GM18508 (cell line): ENCODE data around the gene MLC1.

ENCODE experiments used
- ATAC-seq: cut with Tn5 transposase; IDR thresholded peaks from one replicate; pipeline ENCODE4 v1.9.1; 2021; ENCODE audit warnings: moderate number of reproducible peaks; ENCODE audit not compliant: insufficient read depth, unreplicated experiment

MLC1 gene

DNA sequence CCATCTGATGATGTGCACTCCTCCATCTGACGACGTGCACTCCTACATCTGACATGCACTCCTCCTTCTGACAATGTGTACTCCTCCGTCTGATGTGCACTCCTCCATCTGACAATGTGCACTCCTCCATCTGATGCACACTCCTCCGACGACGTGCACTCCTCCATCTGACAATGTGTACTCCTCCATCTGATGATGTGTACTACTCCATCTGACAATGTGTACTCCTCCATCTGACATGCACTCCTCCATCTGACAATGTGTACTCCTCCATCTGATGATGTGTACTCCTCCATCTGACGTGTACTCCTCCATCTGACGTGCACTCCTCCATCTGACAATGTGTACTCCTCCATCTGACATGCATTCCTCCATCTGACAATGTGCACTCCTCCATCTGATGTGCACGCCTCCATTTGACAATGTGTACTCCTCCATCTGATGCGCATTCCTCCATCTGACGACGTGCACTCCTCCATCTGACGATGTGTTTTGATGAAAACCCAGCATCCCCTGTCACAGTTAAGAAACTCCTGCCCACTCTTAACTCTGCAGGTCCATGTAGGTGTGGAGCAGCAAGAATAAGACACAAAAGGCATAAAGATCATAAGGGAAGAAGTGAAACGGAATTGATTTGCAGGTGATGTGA is 62.9 kb downstream of the MLC1 start:
- no peak for ATAC-seq

DNA sequence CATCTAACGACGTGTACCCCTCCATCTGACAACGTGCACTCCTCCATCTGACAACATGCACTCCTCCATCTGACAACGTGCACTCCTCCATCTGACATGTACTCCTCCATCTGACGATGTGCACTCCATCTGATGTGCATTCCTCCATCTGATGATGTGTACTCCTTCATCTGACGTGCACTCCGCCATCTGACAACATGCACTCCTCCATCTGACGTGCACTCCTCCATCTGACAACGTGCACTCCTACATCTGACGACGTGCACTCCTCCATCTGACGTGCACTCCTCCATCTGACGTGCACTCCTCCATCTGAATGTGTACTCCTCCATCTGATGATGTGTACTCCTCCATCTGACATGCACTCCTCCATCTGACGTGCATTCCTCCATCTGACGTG is 64.6 kb downstream of the MLC1 start:
- ATAC-seq, result no peak

DNA sequence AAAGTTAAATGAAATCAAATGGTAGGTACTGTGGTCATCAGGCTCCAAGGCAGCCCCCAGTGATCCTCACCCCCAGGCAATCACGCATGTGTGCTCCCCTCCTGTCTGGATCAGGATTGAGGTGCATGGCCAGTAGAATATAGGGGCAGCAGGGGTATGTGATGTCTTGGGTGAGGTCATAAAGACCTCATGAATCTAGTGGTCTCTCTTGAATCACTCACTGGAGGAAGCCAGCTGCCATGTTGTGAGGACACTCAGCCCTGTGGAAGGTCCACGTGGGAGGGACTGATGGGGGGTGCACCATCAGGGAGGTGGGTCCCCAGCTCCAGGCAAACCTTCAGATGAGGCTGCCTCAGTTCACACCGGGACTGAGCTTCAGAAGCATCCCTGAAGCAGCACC is 65.9 kb downstream of the MLC1 start:
- ATAC-seq, result no peak

DNA sequence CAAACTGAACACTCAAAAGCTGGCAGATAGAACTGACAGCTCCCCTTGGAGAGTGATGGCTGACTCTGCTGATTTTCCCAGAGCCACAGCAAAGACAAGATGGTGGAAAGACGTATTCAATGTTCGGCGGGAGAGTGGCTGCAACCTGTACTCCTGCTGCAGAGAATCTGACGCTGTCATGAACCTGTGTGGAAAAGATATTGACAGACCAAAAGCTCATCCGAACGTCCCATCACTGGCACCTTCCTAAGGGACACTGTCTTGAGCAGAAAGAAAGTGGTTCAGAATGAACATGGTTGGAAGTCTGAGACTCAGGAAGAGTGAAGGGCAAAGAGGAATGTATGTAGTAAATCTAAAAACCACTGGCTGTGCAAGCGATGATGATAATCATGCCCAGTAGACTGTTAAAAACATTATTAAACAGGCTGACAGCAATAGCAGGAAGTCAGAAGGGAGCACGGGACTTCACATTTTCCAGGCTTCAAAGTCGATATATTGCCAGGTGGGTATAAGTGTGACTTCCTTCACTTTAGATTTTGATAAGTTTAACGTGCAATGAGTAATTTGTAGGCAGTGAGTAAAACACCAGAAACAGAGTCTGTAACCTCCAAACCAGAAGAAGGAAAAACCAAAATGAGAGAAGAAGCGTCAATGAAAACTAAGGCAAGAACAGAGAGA is 66.5 kb downstream of the MLC1 start:
- ATAC-seq, result no peak

DNA sequence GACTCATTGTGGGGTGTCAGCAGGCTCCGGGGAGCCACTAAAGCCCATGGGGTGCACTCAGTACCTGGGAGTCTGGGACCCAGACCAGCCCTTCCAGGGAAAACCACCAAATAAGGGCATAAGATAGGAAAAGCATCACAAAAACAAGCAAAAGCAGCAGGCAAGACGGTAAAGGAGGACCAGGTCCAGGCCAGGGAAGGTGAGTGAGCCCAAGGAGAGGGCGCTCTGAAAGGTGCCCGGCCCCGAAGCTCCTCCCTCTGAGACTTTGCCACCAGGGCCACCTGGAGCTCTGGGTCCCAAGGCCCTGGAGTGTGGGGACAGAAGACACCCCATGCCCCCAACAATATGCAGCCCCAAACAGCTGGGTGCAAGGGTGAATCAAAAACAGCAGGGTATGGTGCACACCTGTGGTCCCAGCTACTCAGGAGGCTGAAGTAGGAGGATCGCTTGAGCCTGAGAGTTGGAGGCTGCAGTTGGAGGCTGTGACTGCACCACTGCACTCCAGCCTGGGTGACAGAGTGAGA is 67.5 kb downstream of the MLC1 start:
- ATAC-seq, result no peak

DNA sequence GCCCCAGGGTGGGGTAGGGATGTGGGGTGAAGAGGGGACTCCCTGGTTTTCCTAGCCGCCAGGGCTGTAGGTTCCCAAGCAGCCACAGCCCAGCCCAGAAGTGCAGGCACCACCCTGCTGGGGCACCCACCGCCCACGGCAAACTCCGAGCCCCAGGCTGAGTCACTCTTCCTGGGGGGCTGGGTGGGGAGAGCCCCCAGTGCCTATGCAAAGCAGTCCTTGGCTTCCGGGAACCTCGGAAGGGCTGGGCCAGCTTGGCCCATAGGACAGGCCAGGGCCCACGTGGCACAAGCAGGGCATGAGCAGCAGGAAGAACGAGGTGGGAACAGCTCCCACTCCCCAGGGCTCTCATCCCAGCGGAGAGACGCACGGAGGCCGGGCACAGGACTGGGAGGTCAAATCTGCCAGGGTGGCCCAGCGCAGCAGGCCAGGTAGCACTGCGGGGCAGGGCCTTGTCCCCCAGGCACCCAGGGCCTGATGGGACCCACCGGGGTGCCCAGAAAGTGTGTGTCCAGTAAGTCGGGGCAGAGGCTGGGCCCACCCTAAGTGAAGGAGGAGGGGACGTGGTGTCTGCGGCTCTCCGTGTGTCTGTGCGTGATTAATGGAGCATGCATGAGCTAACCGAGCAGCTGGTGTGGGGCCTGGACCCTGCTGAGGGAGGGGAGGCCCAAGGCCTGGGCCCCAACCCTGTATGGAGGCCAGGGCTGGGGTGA is 68.1 kb downstream of the MLC1 start:
- no peak for ATAC-seq

DNA sequence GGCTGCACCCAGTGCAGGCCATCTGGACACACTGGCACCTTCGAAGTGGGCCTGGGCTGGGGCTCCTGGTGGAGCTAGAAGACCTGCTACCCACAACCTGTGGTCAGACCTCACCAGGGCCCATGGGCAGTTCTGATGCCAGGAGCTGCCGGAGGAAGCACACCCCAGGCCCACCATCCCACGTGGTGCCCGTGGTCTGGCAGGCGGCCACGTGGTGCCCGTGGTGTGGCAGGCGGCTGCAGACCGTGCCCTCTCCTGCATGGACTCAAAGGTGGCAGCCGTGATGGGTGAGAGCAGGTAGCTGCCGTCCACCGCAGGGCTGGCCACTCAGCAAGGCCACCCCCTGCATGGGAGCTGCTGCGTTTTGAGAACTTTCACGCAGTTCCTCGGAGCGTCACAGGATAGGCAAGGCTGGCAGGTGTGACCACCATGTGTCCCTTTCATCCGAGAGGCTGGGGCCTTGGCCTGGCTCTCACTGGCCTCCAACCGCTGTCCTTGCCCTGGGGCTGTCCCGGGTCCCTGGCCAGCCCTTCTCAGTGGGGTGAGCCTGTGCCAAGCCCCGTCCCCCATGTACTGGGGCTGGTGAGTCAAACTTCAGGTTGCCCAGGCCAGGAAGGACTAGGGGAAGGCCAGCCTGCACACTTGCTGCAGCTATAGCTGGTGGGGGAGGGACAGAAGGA is 68.8 kb downstream of the MLC1 start:
- no peak for ATAC-seq

DNA sequence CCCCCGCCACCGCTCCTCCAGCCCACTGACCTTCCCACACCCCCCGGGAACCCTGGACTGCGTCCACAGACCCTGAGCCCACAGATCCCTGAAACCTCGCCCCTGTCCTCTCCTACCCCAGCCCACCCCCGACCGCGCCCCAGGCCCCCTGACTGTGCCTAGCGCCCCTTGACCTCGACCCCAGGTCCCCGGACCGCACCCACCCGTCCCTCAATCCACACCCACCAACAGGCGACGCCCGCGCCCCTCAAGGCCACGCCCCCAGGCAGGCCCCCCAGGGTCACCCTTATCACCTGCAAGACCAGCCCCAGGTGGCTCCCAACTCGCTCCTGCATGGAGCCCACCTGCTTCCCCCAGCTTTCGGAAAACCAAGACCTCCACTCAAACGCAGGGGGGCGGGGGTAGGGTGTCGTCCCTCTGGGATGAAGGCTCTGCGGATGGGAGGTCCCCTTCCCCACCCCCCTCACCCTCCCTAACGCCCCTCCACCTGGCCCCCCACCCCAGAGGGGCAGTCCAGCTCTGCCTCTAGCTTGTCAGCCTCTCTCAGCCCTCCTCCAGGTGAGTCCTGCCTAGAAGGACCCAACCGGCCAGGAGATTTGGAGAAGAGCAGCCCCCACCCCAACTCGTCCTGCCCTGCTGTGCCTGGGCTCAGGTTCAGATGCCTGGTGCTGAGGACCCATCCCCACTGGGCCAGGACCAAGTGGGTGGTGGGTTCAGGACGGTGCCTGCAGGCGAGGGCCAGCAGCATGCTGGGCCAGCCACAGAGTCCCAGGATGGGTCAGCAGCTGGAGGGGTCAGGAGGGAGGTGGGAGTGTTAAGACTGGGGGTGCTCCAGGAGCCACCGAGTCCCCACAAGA is 69.5 kb downstream of the MLC1 start:
- ATAC-seq, result no peak

DNA sequence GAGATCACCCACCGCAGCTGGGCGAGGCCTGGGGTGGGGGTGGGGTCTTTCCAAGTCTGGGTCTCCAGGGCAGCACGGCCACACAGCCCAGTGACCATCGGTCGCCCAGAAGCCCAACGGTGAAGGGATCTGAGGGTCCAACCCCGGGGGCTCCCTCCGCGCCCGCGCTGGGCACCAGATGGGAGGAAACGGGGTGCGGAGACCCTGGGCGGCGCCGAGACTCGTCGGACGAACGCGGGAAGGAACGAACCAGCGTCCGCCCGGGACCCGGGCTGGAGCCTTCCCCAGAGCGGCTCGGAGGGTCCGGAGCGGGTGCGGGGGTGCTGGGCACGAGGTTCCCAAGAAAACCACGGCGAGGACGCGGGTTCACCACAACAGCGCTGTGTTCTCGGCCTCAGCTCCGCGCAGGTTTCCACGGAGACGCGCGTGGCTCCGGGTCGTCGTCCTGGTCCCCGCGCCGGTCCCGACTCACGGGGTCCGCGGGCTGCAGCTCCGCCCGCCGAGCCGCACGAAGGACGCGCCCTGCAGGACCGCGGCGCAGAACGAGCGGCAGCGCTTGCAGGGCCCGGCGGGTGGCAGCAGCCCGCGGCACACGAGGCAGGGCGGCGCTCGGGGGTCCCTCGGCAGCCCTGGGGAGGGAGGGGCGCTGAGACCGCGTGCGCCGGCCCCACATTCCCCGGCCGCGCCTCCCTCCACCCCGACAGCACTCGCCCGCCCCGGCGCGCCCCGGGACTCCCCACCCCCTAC is 70.4 kb downstream of the MLC1 start:
- no peak for ATAC-seq

DNA sequence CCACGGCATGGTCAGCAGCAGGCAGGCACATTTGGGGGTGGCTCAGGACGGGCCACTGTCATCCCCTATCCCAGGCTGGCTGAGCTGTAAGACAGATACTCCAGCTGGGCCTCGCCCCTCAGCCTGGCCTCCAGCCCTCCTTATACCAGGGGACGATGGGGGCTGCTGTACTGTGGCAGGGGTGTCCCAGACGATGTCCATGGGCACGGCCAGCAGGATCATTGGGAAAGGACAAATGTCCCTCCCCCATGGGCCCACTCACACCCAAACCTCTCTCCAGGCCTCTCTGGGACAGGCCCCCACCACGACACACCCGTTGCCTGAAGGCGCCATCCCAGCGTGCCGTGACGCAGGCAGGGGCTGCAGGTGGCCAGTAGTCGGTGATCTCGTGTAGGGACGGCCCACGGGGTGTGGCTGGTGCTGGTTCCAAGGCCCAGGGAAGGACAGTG is 71.1 kb downstream of the MLC1 start:
- ATAC-seq, result no peak

DNA sequence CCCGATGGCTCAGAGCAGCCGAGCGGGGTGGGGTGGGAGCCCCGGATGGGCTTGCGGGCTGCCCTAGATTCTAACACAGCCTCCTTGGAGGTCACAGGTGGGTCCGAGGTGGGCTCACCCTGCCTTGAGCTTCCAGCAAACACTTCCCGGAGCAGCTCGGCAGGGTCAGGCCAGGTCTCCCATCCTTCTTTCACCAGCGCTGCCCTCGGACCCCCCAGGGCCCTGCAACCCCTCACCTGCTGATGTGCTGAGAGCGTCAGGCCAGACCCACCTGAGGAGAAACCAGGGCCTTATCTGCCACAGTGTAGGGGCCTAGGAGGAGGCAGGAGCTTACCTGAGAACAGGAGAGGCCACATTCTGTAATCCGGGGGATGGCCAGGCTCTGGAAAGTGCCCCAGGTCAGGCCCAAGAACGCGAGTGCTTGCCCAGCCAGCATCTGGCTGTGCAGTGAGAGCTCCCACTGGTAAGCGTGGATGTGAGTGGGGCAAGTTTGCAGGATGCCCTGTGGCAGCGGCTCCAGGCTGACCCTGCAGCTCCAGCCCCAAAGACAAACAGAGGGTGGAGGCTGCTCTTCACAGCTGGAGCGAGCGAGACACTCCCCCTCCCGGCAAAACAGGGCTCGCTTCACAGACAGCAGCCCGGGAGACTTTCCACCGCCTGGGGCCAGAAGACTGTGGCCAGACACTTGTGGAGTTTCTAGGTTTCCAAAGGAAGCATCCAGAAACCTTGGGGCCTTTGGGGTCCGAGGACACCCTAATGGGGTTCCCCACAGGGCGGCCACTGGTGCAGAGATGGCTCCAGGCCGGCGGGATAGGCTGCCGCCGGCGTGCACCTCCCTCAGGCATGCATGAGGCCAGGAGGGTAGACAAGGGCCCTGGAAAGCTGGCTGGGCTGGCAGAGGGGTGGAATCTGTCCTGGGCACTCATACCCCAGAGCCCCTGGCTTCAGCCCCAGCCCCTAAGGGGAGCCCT is 72.7 kb downstream of the MLC1 start, which contains the start of gene IL17REL:
Gene IL17REL, minus strand, starts transcription at position 555 of the 971 bp plus-strand sequence. Its CDS starts 119 bp downstream, at position 436.
- no peak for ATAC-seq

DNA sequence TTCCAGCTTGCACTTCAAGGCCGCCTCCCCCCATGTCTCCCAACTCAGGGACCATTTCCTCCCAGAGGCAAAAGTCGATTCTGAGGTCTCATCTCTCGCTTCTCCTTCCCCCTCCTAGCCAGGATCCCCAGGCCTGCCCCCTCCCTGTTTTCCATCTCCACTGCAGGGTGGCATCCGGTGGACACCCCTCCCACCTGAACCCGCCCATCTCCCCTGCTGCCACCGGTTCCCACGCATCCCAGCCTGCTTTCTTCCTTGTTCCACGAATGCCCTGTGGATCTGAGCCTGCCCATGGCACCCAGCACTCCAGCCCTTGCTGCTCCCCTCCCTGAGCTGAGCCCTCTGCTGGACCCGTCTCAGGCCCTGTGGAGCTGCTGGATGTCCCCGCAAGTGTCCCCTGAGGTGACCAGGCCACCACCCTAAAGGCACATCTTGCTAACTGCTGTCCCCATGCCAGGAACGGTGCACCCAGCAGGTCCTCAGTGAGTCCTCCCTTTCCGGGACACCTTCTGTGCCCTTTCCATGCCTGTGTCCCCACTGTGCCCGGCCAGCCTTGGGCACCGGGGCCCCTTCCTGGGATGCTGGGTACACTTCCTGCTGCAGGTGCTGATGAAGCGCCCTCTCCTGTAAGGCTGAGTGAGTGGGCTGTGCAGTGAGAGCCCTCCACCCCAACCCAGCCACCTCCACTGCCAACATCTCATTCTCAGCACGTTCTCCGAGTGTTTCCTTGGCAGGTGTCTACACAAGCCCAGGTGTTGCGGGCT is 73.6 kb downstream of the MLC1 start:
- no peak for ATAC-seq

DNA sequence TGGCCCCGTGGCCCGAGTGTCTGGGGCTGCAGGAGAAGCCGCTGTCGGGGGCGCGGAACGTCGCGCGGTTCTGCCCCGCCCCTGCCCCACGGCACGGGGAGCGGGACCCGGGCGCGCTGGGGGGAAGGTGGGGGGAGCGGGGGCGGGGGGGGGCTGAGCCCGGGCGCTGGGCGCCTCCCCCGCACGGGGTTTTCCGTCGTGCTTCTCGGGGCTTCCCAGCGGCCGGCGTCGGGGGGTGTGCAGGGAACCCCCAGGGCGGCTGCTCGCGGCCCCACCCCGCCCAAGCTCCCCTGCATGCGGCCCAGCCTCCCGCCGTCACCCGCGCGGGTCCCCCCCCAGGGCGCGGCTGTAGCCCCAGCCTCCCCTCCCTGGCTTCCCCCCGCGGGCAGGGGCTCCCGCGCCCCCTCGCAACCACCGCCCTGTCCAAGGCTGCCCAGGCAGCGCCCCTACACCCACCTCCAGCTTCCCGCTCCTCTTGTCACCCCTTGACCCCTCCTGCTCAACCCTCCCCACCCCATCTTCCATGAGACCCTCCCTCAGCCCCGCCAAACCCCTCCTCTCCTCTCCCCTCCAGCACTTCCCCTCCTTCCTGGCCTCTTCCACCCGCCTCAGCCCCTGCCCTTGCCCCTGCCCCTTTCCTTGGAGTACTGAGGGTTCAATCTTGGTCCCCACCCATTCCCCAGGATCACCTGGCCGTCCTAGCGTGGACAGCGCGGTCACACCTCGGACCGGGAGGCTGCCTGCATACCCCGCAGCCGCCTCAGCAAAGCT is 74.4 kb downstream of the MLC1 start:
- no peak for ATAC-seq

DNA sequence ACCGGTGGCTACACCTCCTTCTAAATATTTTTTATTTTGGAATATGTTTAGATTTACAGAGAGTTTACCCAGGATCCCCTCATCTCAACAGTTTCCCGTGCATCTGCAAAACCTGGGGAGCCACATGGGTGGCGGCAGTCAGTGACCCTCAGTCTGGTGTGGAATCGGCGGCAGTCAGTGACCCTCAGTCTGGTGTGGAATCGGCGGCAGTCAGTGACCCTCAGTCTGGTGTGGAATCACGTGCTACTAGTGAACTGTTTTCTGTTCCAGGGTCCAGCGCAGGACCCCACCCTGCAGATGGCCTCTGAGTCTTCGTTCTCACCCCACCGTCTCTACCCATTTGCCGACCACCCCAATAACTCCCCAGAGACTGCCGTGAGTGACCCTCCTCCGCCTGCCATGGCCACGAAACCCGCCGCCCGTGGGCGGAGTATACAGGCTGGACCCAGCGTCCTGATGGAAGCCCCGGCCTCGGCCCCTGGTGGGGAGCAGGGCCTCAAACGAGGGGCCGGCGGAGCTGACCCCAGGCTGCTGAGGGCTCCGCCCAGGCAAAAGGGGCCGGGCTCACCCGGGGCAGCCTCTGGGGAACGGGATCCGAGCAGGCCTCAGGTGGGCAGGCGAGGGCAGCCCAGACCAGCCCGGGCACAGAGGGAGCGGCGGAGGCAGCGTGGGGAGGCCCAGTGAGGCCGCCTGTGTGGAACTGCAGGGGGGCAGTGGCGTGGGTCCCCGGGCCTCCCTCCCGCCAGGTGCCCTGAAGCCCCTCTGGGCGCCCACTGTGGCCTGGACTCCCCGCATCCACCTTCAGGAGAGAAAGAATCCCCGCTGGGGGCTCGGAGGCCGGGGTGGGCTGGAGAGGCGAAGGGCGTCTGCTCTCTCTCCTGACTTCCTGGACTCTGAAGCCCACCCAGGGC is 75.2 kb downstream of the MLC1 start:
- ATAC-seq, result no peak
